ENCODE results near the gene PHPT1. TPM values are rescaled to one million over a fixed set of nuclear protein-coding genes. Genes with fewer than 3 reads are reported as not detected.

Gene PHPT1
- total and polyA plus RNA-seq, 4 donors: 23.2 to 83.1 (median 42.3) TPM

DNA sequence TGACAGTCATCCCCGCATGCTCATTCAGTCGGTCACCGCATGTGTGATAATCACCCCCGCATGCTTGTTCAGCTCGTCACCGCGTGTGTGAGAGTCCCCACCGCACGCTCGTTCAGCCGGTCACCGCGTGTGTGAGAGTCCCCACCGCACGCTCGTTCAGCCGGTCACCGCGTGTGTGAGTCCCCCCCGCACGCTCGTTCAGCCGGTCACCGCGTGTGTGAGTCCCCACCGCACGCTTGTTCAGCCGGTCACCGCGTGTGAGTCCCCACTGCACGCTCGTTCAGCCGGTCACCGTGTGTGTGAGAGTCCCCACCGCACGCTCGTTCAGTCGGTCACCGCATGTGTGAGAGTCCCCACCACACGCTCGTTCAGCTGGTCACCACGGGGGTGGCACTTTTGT is 40.6 kb downstream of the PHPT1 start:
- WGBS: 97% methylated on average over 42 of the region's 42 CpGs
- Histone ChIP-seq H3K9ac (ENCODE audit: low read depth in 1 of 2, low read length in 2 of 2) (no peak overlapping the region), H3K36me3 (ENCODE audit: control insufficient read depth in 4 of 4, insufficient read depth in 3 of 4, low read depth in 1 of 4, low read length in 3 of 4) (peaks cover 0 to 1% (median 0%) of the 10 kb centered on the region in 4 donors), H3K4me1 (ENCODE audit: control insufficient read depth in 4 of 4, insufficient read depth in 4 of 4, low read length in 3 of 4) (peaks cover 6 to 20% (median 13%) of the 10 kb centered on the region in 4 donors), H3K4me3 (ENCODE audit: low read depth in 1 of 3, low read length in 3 of 3) (no peak overlapping the region), H3K9me3 (ENCODE audit: control insufficient read depth in 4 of 4, low read length in 3 of 4) (no peaks in the 10 kb centered on the region), H3K27me3 (ENCODE audit: control insufficient read depth in 4 of 4, insufficient read depth in 4 of 4, low read length in 3 of 4) (no peaks in the 10 kb centered on the region), H3K27ac (ENCODE audit: low read depth in 1 of 2, low read length in 2 of 2) (no peak overlapping the region)
- no peak for DNase-seq (ENCODE audit: low spot score)
- TF ChIP-seq HNF4A (conservative IDR thresholded peaks at IDR 0.05) (no peak), FOXA1 (IDR thresholded peaks at IDR 0.05) (no peak), GABPA (IDR thresholded peaks at IDR 0.05 in 1 of 2, conservative IDR thresholded peaks at IDR 0.05 in 1 of 2) (no peak), RAD21 (IDR thresholded peaks at IDR 0.05) (no peak), YY1 (IDR thresholded peaks at IDR 0.05) (no peak)
- TF ChIP-seq, protein P1, sequence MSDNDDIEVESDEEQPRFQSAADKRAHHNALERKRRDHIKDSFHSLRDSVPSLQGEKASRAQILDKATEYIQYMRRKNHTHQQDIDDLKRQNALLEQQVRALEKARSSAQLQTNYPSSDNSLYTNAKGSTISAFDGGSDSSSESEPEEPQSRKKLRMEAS (IDR thresholded peaks at IDR 0.05): no peak
- TF ChIP-seq, protein P2, sequence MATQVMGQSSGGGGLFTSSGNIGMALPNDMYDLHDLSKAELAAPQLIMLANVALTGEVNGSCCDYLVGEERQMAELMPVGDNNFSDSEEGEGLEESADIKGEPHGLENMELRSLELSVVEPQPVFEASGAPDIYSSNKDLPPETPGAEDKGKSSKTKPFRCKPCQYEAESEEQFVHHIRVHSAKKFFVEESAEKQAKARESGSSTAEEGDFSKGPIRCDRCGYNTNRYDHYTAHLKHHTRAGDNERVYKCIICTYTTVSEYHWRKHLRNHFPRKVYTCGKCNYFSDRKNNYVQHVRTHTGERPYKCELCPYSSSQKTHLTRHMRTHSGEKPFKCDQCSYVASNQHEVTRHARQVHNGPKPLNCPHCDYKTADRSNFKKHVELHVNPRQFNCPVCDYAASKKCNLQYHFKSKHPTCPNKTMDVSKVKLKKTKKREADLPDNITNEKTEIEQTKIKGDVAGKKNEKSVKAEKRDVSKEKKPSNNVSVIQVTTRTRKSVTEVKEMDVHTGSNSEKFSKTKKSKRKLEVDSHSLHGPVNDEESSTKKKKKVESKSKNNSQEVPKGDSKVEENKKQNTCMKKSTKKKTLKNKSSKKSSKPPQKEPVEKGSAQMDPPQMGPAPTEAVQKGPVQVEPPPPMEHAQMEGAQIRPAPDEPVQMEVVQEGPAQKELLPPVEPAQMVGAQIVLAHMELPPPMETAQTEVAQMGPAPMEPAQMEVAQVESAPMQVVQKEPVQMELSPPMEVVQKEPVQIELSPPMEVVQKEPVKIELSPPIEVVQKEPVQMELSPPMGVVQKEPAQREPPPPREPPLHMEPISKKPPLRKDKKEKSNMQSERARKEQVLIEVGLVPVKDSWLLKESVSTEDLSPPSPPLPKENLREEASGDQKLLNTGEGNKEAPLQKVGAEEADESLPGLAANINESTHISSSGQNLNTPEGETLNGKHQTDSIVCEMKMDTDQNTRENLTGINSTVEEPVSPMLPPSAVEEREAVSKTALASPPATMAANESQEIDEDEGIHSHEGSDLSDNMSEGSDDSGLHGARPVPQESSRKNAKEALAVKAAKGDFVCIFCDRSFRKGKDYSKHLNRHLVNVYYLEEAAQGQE (IDR thresholded peaks at IDR 0.05): no peak
- TF ChIP-seq, protein P3, sequence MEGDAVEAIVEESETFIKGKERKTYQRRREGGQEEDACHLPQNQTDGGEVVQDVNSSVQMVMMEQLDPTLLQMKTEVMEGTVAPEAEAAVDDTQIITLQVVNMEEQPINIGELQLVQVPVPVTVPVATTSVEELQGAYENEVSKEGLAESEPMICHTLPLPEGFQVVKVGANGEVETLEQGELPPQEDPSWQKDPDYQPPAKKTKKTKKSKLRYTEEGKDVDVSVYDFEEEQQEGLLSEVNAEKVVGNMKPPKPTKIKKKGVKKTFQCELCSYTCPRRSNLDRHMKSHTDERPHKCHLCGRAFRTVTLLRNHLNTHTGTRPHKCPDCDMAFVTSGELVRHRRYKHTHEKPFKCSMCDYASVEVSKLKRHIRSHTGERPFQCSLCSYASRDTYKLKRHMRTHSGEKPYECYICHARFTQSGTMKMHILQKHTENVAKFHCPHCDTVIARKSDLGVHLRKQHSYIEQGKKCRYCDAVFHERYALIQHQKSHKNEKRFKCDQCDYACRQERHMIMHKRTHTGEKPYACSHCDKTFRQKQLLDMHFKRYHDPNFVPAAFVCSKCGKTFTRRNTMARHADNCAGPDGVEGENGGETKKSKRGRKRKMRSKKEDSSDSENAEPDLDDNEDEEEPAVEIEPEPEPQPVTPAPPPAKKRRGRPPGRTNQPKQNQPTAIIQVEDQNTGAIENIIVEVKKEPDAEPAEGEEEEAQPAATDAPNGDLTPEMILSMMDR (IDR thresholded peaks at IDR 0.05; ENCODE audit: low read depth, low read length, missing input control): no peak

DNA sequence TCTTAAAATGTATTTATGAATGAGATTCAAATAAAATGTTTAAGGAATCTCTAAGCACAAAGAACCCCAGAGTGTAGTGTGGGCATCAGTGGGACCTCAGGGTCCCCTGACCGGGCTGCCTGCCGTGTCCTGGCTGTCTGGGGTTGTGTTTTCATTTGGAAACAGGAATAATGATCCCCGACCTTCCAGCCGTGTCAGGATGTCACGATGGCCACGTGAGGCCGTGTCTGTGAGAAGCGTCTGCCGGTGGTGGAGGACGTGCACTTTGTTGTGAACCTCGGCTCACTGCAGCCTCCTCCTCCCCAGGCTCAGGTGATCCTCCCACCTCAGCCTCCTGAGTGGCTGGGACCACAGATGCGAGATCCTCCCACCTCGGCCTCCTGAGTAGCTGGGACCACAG is 41.5 kb downstream of the PHPT1 start:
- Histone ChIP-seq H3K9ac (ENCODE audit: low read depth in 1 of 2, low read length in 2 of 2) (no peak overlapping the region), H3K27ac (ENCODE audit: low read depth in 1 of 2, low read length in 2 of 2) (no peak overlapping the region), H3K4me3 (ENCODE audit: low read depth in 1 of 3, low read length in 3 of 3) (no peak overlapping the region), H3K4me1 (ENCODE audit: control insufficient read depth in 4 of 4, insufficient read depth in 4 of 4, low read length in 3 of 4) (peaks cover 6 to 19% (median 10%) of the 10 kb centered on the region in 4 donors), H3K27me3 (ENCODE audit: control insufficient read depth in 4 of 4, insufficient read depth in 4 of 4, low read length in 3 of 4) (no peaks in the 10 kb centered on the region), H3K9me3 (ENCODE audit: control insufficient read depth in 4 of 4, low read length in 3 of 4) (no peaks in the 10 kb centered on the region), H3K36me3 (ENCODE audit: control insufficient read depth in 4 of 4, insufficient read depth in 3 of 4, low read depth in 1 of 4, low read length in 3 of 4) (peaks cover 0 to 1% (median 0%) of the 10 kb centered on the region in 4 donors)
- TF ChIP-seq FOXA2 (IDR thresholded peaks at IDR 0.05) (no peak), TAF1 (conservative IDR thresholded peaks at IDR 0.05) (no peak), YY1 (IDR thresholded peaks at IDR 0.05) (no peak), SP1 (IDR thresholded peaks at IDR 0.05) (no peak), NR2F2 (IDR thresholded peaks at IDR 0.05) (no peak), GABPA (IDR thresholded peaks at IDR 0.05 in 1 of 2, conservative IDR thresholded peaks at IDR 0.05 in 1 of 2) (no peak), HNF4G (IDR thresholded peaks at IDR 0.05) (no peak)
- TF ChIP-seq, protein P4, sequence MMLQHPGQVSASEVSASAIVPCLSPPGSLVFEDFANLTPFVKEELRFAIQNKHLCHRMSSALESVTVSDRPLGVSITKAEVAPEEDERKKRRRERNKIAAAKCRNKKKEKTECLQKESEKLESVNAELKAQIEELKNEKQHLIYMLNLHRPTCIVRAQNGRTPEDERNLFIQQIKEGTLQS (IDR thresholded peaks at IDR 0.05): no peak
- TF ChIP-seq, protein P2 (IDR thresholded peaks at IDR 0.05): no peak
- DNase-seq (ENCODE audit: low spot score): no peak
- 86% methylated on average over 13 of the region's 13 CpGs for WGBS
